ENCODE data around the gene DCST2. TPM values are rescaled to one million over a fixed set of nuclear protein-coding genes. Genes with fewer than 3 reads are reported as not detected.
"Not testable (repeated sequence)": the region's sequence is repeated elsewhere in the genome, so short reads cannot be mapped to it uniquely, and the experiment has no call there.

The DCST2 gene
- polyA plus RNA-seq, 3 donors, result 1.3 to 3.2 (median 2.1) TPM

DNA sequence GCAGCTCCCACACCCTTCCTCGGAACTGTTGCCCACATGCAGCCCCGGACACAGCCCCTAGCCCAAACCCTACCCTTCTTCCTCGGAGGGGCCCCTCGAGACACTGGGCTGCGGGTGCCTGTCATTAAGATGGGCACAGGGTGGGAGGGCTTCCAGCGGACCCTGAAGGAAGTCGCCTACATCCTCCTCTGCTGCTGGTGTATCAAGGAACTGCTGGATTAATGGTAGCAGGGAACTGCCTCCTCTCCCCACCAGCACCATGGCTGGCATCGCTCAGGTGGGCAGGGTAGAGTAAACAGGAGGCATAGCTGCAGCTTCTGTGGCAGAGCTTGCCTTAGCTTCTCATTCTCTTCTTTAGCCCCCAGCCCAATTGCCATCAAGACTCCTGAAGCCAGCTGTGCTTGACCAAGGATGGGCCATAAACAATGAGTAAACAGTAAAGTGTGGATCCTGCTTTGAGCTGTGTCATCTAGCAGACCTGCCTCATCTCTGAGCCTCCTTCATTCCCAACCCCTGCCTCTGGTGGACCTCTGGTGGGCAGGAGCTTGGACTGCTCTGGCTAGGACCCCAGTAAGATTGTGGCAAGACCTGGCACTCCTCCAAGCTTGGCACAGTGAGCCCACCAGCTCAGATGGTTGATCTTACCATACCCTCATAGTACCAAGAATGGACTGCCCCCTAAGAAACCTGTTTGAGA lies 39.9 kb downstream of the DCST2 start, which contains the start of gene LENEP:
LENEP (plus strand) TSS at position 15 of the 697 bp plus-strand sequence; CDS start at position 37, 22 bp downstream.
- DNase-seq (ENCODE audit: extremely low read depth in 1 of 11, low read depth in 9 of 11, low spot score in 4 of 11), result no peak

DNA sequence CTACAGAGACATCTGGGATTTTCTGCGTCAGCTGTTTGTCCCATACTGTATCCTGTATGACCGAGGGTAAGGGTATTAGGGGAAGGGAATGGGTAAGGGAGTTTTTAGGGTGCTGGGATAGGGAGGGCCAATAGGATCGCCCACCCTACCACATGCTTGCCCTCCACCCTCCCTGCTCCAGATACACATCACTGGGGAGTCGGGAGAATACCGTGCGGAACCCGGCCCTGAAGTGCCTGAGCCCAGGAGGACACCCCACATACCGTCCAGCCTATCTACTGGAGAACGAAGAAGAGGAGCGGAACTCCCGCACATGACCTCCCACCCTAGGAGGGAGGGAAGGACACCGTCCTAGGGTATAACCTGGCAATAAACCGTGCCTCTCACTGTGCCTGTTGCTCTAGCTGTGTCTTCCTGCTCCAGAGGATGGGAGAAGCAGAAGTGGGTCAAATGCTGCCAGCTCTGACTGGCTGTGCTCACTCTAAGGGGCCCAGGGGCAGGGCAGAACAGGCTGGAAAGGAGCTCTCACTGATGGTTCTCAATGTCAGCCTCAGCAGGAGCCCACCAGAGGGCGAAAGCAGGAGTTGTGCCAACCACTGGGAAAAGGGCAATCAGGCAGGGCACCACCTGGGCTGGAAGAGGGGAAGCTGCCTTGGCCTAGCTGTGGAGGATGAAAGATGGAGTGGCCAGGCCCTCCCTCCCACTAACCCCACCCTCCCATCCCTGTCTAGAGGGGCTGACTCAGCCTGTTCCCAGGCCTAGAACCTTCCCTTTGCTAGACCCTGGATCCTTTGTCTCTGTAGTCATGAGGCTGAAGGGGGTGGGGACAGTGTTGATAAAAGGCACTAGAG lies 40.6 kb downstream of the DCST2 start:
- no peak for DNase-seq (ENCODE audit: extremely low read depth in 1 of 11, low read depth in 9 of 11, low spot score in 4 of 11)

DNA sequence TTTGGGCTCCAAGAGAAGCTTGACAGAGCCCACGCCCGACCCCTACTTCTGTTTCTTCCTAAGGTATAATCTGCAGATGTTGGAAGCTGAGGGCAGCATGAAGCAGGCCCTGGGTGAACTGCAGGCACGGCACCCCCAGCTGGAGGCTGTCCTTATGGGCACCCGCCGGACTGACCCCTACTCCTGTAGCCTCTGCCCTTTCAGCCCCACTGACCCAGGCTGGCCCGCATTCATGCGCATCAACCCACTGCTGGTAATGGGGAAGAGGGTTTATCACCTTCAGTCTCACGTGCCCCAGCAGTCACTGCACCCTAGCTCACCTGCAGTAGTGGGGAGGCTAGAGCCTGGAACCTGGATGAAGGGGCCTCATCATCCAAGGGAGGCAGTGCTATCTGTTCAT lies 43.3 kb downstream of the DCST2 start:
- no peak for DNase-seq (ENCODE audit: extremely low read depth in 1 of 11, low read depth in 9 of 11, low spot score in 4 of 11)

DNA sequence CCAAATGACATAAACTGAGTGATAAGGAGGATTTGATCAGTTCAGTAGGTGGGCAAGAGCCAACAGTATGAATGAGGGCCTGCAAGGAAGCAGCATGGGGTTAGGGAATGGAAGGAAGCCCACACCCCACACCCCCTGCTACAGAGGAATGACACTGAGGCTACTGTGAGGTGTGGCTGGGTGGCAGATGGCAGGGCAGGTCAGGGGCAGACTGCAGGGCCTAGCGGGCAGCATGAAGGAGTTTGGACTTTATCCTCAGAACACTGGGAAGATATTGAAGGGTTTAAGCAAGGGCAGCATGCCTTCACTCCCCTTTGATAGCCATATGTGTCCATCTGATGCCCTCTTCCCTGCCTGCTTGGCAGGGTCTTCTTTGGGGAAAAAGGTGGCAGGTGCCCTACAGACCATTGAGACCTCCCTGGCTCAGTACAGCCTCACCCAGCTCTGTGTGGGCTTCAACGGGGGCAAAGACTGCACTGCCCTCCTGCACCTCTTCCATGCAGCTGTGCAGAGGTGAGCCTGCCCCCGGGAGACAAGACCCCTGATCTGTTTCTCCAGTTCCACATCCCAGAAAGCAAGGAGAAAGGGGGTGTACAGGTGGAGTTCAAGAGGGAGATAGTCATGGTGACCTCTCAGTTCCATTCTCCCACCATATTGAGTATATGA lies 44.3 kb downstream of the DCST2 start:
- no peak for DNase-seq (ENCODE audit: extremely low read depth in 1 of 11, low read depth in 9 of 11, low spot score in 4 of 11)

DNA sequence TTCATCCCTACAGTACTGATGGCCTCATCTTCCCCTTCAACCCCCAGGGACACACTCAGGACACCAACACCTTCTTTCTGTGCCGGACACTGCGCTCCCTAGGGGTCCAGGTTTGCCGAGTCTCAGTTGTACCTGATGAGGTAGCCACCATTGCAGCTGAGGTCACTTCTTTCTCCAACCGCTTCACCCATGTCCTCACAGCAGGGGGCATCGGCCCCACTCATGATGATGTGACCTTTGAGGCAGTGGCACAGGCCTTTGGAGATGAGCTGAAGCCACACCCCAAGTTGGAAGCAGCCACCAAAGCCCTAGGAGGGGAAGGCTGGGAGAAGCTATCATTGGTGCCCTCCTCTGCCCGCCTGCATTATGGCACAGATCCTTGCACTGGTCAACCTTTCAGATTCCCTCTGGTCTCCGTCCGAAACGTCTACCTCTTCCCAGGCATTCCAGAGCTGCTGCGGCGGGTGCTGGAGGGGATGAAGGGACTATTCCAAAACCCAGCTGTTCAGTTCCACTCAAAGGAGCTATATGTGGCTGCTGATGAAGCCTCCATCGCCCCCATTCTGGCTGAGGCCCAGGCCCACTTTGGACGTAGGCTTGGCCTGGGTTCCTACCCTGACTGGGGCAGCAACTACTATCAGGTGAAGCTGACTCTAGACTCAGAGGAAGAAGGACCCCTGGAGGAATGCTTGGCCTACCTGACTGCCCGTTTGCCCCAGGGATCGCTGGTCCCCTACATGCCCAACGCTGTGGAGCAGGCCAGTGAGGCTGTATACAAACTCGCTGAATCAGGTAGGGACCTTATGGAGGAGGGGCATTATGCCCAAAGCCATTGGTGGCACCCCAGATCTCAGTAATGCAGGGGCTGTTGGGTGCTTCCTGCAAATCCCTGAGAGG lies 45.3 kb downstream of the DCST2 start:
- DNase-seq (ENCODE audit: extremely low read depth in 1 of 11, low read depth in 9 of 11, low spot score in 4 of 11), result no peak

DNA sequence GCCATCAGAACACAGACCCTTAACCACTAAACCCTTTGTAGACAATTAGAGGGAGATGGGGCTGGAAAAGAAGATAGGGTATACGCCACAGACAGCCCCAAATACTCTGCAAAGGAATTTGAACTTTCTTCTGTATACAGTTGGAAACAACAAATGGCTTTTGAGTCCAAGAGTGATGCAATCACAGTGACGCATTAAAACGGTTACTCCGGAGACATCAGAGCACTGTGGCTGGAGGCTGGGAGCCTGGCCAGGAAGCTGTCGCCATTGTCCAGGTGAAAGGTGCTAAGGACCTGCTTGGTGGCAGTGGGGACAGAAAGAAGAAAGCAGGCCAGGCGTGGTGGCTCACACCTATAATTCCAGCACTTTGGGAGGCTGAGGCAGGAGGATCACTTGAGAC lies 46.3 kb downstream of the DCST2 start:
- no peak for DNase-seq (ENCODE audit: extremely low read depth in 1 of 11, low read depth in 9 of 11, low spot score in 4 of 11)

DNA sequence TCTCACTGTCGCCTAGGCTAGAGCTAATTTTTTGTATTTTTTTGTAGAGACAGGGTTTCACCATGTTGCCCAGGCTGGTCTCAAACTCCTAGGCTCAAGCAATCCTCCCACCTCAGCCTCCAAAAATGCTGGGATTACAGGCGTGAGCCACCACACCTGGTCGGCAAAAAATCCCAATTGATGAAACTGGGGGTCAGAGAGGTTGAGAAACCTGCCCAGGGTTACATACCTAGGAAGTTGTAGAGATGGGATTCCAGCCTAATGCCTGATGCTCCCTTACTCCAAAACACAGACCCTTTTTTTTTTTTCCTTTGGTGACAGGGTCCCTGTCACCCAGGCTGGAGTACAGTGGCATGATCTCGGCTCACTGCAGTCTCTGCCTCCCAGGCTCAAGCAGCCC lies 46.8 kb downstream of the DCST2 start:
- DNase-seq (ENCODE audit: extremely low read depth in 1 of 11, low read depth in 9 of 11, low spot score in 4 of 11), result not testable (repeated sequence)

DNA sequence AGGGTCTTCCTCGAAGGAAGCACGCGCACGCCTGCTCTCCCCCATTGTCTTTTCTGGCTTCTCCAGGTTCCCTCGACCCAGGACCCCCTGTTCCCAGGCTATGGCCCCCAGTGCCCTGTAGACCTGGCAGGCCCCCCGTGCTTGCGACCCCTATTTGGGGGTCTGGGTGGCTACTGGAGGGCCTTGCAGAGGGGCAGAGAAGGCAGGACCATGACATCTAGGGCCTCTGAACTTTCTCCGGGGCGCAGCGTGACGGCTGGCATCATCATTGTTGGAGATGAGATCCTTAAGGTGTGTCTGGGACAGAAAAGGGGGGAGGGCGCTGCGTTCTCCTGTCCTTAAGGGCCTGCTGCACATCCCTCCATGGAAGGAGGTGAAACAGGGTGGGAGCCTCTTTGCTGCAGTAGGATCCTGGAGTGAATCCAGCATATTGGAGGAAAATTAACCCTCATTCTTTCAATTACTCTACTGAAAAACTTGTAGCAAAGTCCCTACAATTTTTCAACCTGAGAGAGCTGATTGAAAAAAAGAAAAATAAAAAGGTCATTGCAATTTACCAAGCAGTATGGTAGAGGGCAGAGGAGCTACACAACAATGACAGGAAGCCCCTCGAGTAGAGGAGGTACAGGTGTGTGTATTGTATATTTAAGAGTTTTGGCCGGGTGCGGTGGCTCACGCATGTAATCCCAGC lies 49.7 kb downstream of the DCST2 start:
- DNase-seq (ENCODE audit: extremely low read depth in 1 of 11, low read depth in 9 of 11, low spot score in 4 of 11), result no peak

DNA sequence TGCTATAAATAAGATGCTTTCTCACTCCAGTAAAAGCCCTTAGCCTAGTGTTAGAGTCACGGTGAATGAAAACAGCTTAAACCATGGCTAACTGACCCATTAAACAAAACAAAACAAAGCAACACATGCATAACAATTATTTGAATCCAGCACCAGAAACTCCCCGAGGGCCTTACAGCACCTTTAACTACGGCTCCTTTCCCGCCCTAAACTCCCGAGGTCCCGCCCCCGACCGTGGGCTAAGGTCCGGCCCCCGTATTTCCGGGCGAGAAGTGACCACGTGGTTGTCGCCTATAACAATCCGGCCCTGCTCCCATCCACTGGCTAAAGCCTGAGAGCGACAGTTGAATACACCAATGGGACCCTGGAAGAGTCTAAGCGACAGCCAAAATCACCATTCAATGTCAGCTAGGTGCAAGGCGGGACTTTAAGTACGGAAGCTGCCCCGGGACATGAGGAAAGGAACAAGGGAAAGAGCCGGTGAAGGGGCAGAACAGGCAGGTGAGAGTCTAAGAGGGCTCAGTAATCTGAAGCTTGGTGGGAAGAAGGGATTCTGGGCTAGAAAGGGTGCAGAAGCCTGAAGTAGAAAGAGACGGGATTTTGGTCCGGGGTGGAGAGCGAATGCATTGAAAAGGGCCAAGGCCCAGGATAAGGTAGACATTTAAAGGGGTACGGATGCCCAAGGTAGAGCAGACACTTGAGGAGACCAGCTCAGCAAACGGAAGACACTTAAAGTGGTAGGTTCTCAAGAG lies 50.5 kb downstream of the DCST2 start, which contains the start of gene FLAD1:
FLAD1 (plus strand) TSS at position 448 of the 752 bp plus-strand sequence. CDS start 351 bp downstream, outside the sequence.
- DNase-seq (ENCODE audit: extremely low read depth in 1 of 11, low read depth in 9 of 11, low spot score in 4 of 11), result peak; percentile 96 to 100 (median 99)

DNA sequence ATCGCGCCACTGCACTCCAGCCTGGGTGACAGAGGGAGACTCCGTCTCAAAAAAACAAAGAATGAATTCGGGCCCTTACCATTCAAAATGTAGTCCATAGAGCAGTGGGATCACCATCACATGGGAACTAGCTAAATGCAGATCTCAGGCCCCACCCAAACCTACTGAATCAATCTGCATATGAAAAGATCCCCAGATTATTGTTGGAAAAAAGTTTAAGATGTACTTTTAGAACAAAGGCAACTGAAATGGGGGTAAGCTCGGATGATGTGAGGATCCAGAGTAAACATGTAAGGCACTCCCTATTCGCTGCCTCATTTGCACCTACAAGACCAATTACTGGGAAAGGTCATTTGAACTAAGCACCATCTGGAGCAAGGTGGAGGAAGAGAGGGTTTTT lies 51.2 kb downstream of the DCST2 start:
- DNase-seq (ENCODE audit: extremely low read depth in 1 of 11, low read depth in 9 of 11, low spot score in 4 of 11), result no peak

DNA sequence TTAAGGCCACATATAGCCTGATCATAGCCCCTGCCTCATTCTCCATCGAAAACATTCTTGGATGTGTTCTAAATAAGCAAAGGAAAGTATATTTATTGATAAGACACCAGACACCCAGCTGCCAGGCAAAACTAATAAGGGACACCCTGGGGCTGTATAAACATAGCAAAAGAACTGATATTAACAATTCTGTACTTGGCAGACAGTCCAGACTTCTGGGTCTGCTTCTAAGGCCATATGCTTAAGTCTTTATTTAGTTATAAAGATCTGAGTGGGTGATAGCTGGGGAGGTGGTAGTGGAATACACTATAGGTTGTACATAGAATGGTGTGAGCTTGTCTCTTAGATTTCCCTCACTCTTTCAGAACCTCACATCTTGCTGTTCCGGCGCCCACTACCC lies 55.2 kb downstream of the DCST2 start:
- no peak for DNase-seq (ENCODE audit: extremely low read depth in 1 of 11, low read depth in 9 of 11, low spot score in 4 of 11)

DNA sequence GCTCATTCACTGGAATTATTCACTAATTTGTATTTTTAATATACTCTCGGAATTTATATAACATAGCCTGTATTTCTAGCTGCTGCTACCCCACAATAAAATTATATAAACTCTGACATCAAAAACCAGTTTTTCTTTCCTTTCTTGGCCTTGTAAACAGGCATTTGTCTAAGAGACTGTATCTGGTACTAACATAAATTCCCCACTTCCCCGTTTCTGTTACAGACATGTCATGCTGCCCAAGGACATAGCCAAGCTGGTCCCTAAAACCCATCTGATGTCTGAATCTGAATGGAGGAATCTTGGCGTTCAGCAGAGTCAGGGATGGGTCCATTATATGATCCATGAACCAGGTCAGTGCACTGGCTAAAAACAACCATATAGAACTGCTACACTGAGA lies 55.8 kb downstream of the DCST2 start:
- not testable (repeated sequence) for DNase-seq (ENCODE audit: extremely low read depth in 1 of 11, low read depth in 9 of 11, low spot score in 4 of 11)

DNA sequence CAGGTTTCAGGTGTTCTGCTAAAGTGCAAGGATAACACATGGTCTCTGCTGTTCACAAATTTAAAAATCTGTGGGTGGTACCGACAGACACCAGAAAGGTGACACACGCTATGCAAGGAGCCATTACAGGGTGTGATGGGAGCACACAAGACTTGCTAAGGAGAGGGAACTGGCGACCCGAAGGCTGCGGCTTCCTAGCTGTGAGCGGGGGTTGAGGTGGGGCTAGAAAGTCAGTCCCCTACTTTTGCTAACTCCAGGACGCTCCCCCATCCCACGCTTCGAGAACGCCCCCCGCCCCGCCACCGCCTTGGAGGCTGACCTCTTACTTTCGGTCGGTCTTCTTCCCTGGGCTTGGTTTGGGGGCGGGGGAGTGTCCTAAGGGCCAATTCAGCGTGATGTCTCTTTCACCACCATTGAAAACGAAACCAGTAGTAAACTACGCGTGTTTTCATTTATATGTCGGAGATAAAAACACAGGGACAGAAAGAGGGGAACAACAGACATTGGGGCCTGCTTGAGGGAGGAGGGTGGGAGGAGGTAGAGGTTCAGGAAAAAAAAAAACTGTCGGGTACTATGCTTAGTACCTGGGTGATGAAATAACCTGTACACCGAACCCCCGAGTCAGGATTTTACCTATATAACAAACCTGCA lies 58.0 kb downstream of the DCST2 start:
- peak in 1 of 11 donors; percentile 42 for DNase-seq (ENCODE audit: extremely low read depth in 1 of 11, low read depth in 9 of 11, low spot score in 4 of 11)

DNA sequence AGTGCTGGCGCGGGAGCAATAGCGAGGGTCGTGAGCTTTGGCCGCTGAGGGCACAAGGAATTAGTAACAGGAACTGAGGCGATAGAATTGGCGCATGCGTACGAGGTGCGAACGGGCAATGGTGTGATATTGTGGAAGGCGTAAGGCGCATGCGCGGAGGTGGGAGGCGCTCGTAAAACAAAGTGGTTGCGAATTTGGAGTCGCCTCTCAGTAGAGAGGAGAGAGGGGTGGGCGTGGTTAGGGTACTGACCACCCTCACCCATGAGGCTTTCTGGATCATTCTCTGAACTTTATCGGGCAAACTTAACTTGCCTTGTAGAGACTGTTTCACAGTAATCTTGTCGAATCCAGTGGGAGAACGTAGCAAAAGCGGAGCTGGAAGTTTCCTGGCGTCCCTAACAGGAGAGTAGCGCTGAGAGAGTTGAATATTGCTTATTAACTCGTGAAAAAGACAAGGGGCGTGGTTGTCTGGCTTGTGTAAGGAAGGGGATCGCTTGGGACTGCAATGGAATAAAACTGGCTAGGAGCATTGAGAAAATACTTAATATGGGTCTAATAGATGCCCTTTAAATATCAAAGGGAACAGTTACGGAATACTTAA lies 58.7 kb downstream of the DCST2 start:
- DNase-seq (ENCODE audit: extremely low read depth in 1 of 11, low read depth in 9 of 11, low spot score in 4 of 11), result peak; percentile 90 to 100 (median 96)

DNA sequence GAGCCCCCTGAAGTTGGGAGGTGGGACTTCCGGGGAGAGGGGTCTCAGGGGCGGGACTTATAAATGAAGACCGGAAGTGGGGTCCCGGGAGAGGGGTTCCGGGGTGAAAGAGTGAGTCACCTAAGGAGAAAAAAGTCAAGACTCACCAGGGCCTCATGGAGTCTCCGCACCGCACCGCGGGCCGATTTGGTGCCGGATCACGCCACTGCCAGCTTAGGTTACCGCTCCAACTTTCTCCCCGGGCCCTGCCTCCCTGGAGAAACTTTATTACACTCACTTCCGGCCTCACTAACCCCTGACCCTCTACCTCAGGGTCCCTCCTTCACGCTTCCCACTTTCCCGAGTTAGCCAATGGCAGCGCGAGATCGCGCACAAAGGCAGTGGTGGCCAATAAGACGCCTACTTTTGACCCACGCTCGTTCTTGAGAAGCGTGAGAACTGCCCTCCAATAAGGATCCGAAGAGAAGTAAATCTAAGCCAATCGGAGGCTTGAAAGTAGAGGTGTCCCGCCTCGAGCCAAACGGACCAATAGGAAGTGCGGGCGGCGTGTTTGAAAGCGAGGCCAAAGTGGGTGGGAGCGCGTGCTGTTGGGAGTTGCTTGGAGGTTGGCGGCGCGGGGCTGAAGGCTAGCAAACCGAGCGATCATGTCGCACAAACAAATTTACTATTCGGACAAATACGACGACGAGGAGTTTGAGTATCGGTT lies 59.3 kb downstream of the DCST2 start, which contains the start of gene CKS1B:
CKS1B (plus strand) TSS at position 580 of the 706 bp plus-strand sequence; CDS start at position 645, 65 bp downstream.
- DNase-seq (ENCODE audit: extremely low read depth in 1 of 11, low read depth in 9 of 11, low spot score in 4 of 11), result peak; percentile 98 to 100 (median 99)
